Heart right ventricle (tissue), 16 donors: Measurements from ENCODE around the gene GRB7. TPM values are rescaled to one million over a fixed set of nuclear protein-coding genes. Genes with fewer than 3 reads are reported as not detected.
A peak's percentile ranks its signal among the peaks of the same experiment; 100 is the strongest.

ENCODE experiments used
- ATAC-seq, 8 donors: fragments of 200-7000 bp; cut with Tn5 transposase; one replicate each; pipeline ENCODE4 v1.9.1; 2020; ENCODE audit warnings: mild to moderate bottlenecking in 8 of 8, moderate library complexity in 8 of 8, moderate number of reproducible peaks in 1 of 8
- DNase-seq, 2 donors: peaks; one replicate each; pipeline ENCODE4 v3.0.0-alpha.2; 2020
- H3K27ac ChIP-seq, 10 donors: fragments of 200-600 bp; sonication (generic) in 2 of 10; one replicate each; pipeline versions ENCODE4 v1.5.0 to v1.8.0; 2020 to 2022; ENCODE audit warnings: mild to moderate bottlenecking in 3 of 10
- H3K27me3 ChIP-seq, 7 donors: fragments of 200-600 bp; one replicate each; pipeline ENCODE4 v1.8.0; 2021 to 2022; ENCODE audit warnings: mild to moderate bottlenecking in 2 of 7
- H3K36me3 ChIP-seq, 9 donors: fragments of 200-600 bp; sonication (generic) in 1 of 9; one replicate each; pipeline versions ENCODE4 v1.5.0 to v1.8.0; 2020 to 2022; ENCODE audit warnings: mild to moderate bottlenecking in 2 of 9
- H3K4me1 ChIP-seq, 9 donors: fragments of 200-600 bp; sonication (generic) in 1 of 9; one replicate each; pipeline versions ENCODE4 v1.5.0 to v1.8.0; 2020 to 2022; ENCODE audit warnings: mild to moderate bottlenecking in 4 of 9
- H3K4me3 ChIP-seq, 10 donors: fragments of 200-600 bp; sonication (generic) in 2 of 10; one replicate each; pipeline versions ENCODE4 v1.5.0 to v1.8.0; 2020 to 2022; ENCODE audit warnings: mild to moderate bottlenecking in 7 of 10, moderate library complexity in 2 of 10
- H3K9me3 ChIP-seq, 11 donors: fragments of 200-600 bp in 10 of 11; sonication (generic) in 2 of 11; one replicate each; pipeline versions ENCODE4 v1.5.0 to v1.8.0; 2013 to 2022; ENCODE audit warnings: mild to moderate bottlenecking in 2 of 11, control low read depth in 1 of 11, moderate library complexity in 1 of 11
- WGBS, 2 donors: extraction: QIAGEN DNeasy Blood & Tissue Kit; methylation state at CpG; one replicate each; pipeline ENCODE4 v1.1.7; 2013; ENCODE audit warnings: inconsistent platforms in 1 of 2; 5-methylcytosine and 5-hydroxymethylcytosine counted together
- intact Hi-C, 10 donors: fragments of 100-400 bp; cut with DNase I; formaldehyde crosslinking; loops; one replicate each; pipeline versions ENCODE4 v1.11.1 to v1.14.2; 2022
- polyA plus RNA-seq, 2 donors: library from polyadenylated mRNA; stranded (reverse); fragments of 200-250 nt; gene quantifications; one replicate each; pipeline ENCODE4 v1.2.3, GENCODE V29; 2013
- total RNA-seq, 10 donors: library from RNA; stranded (reverse); fragmentation: NEBNext Ultra II Directional in 3 of 10; extraction: Animal tissue kit (Norgen Biotek cat#: 25700) in 3 of 10; gene quantifications; one replicate each; pipeline versions ENCODE4 v1.2.1 to v1.2.4, GENCODE V29; 2021 to 2023
- TF ChIP-seq, protein P1 (sequence below), 9 donors: fragments of 200-600 bp; sonication (generic) in 2 of 9; IDR thresholded peaks; one replicate each; pipeline versions ENCODE4 v1.5.0 to v1.8.0; 2021 to 2022; ENCODE audit warnings: antibody characterized with exemption in 9 of 9, mild to moderate bottlenecking in 5 of 9, moderate library complexity in 1 of 9
- donor health status: Arrhythmogenic right ventricular cardiomyopathy.
- donor health status: ischemic (EF 13 %, LVEDD 7.1; RV severe dilation, severe dysfunction).
- donor health status: healthy with polysubstance abuse.
- donor health status: DM: no; HTN: yes; CAD: no.
- donor health status: DM: no; HTN: no; CAD: no.
- donor health status: ischemic (EF 25% LVEDD 6.9; RV normal size, moderate dysfunction).
- donor health status: ischemic (EF 25% LVEDD 5.7; RV mildly dilated, moderate dysfunction).
- donor health status: healthy.
- donor health status: DM: yes; HTN: yes; CAD: no.
- donor health status: Ischemic cardiomyopathy.
- donor health status: ischemic (EF 35%, LVEDD 5.7; RV mildly dilated, moderate dysfunction).
- donor health status: nonischemic (EF 11% LVEDD 7.7; RV severe dilation, severe dysfunction).
- donor health status: DM: yes; HTN: yes; CAD: no.
- donor health status: PGD.
- donor health status: ischemic (EF 29% LVEDD 5.4; RV normal size, mild dysfunction).
- donor health status: nonischemic (EF 23%, LVEDD 6.1; RV moderate dilation, normal function).

GRB7 gene
- total and polyA plus RNA-seq, 12 donors, result 0.44 to 4.7 (median 1.1) TPM

DNA sequence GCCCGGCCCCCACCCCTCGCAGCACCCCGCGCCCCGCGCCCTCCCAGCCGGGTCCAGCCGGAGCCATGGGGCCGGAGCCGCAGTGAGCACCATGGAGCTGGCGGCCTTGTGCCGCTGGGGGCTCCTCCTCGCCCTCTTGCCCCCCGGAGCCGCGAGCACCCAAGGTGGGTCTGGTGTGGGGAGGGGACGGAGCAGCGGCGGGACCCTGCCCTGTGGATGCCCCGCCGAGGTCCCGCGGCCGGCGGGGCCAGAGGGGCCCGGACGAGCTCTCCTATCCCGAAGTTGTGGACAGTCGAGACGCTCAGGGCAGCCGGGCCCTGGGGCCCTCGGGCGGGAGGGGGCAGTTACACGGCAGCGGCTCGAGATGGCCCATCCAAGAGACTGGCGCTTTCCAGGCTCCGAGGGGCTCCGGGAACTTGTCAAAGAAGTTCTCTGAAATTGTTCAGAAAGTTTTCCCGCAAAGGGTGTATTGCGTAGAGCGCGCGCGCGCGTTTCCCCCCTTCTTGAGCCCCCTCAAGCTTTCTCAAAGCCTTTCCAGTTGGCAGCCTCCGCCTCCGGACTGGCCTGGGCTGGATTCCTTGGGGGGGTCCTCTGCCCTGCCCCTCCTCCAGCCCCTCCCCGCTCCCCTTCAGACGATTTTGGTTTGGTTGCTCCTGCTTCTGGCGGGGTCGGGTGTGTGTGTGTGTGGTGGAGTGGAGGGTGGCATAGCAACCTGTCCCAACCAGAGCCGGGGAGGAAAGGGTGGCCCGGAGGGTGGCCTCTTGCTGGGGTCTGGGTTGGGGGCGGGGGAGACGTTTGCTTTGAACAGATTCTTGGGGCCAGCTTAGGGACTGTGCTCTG, 37.4 kb upstream of the GRB7 start:
- TF ChIP-seq, protein P1, sequence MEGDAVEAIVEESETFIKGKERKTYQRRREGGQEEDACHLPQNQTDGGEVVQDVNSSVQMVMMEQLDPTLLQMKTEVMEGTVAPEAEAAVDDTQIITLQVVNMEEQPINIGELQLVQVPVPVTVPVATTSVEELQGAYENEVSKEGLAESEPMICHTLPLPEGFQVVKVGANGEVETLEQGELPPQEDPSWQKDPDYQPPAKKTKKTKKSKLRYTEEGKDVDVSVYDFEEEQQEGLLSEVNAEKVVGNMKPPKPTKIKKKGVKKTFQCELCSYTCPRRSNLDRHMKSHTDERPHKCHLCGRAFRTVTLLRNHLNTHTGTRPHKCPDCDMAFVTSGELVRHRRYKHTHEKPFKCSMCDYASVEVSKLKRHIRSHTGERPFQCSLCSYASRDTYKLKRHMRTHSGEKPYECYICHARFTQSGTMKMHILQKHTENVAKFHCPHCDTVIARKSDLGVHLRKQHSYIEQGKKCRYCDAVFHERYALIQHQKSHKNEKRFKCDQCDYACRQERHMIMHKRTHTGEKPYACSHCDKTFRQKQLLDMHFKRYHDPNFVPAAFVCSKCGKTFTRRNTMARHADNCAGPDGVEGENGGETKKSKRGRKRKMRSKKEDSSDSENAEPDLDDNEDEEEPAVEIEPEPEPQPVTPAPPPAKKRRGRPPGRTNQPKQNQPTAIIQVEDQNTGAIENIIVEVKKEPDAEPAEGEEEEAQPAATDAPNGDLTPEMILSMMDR (IDR thresholded peaks at IDR 0.05), result no peak
- intact Hi-C loops, result no loop called here
- H3K27me3 ChIP-seq, result peaks cover 0 to 33% (median 0%) of the 10 kb centered on the region in 7 donors
- DNase-seq, result no peak
- H3K4me1 ChIP-seq, result peaks cover 8 to 53% (median 37%) of the 10 kb centered on the region in 9 donors
- peak overlapping the region; percentile 78 to 96 (median 89) for H3K27ac ChIP-seq
- peak; percentile 50 to 69 (median 54) for ATAC-seq
- no peaks in the 10 kb centered on the region for H3K36me3 ChIP-seq
- H3K4me3 ChIP-seq, result peak overlapping the region; percentile 70 to 99 (median 82)
- no peaks in the 10 kb centered on the region for H3K9me3 ChIP-seq
- 1 to 2% methylated on average over 49 to 57 of the region's 57 CpGs for WGBS, 2 donors

DNA sequence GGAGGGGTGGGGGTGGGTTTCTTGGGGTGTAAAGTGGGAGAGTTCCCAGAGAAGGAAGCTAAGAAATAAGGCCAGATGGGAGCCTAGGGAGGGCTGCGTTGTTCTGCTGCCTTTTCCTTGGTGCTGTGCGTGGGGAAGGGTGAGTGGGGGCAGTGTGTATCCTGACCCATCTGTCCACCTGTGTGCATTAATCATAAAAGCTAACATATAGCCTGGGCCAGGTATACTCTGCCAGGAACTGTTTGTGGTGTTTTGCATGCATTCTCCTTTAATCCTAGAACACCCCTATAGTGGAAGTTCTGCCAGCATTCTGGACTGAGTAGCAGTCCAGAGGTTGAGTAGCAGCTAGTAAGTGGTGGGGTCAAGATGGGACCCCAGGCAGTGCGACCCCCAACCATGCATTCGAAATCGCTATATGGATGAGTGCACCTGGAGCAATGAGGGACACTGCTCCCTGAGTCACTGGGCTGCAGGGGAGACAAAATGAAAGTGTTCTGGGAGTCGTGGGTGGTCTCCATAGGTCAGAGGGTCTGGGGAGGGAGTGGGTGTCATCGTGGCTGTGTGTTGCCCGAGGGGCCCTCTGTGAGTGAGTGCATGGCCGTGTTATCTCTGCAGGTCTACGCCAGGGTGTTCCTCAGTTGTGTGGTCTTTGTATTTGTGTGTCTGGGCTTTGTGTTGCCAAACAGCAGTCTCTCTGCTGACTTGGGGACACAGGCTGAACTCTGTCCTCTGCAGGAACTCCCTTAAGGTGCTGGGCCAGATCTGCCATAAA, 36.5 kb upstream of the GRB7 start:
- TF ChIP-seq, protein P1 (IDR thresholded peaks at IDR 0.05), result no peak
- WGBS, 2 donors, result 31 to 40% methylated on average over 10 of the region's 10 CpGs
- H3K27ac ChIP-seq, result peak overlapping the region in 9 of 10 donors; percentile 83 to 96 (median 89)
- peaks cover 0 to 33% (median 0%) of the 10 kb centered on the region in 7 donors for H3K27me3 ChIP-seq
- no peaks in the 10 kb centered on the region for H3K36me3 ChIP-seq
- H3K9me3 ChIP-seq, result no peaks in the 10 kb centered on the region
- H3K4me1 ChIP-seq, result peaks cover 10 to 61% (median 43%) of the 10 kb centered on the region in 9 donors
- H3K4me3 ChIP-seq, result peak overlapping the region; percentile 18 to 99 (median 82)
- intact Hi-C loops, result no loop called here
- DNase-seq, result no peak
- no peak for ATAC-seq

DNA sequence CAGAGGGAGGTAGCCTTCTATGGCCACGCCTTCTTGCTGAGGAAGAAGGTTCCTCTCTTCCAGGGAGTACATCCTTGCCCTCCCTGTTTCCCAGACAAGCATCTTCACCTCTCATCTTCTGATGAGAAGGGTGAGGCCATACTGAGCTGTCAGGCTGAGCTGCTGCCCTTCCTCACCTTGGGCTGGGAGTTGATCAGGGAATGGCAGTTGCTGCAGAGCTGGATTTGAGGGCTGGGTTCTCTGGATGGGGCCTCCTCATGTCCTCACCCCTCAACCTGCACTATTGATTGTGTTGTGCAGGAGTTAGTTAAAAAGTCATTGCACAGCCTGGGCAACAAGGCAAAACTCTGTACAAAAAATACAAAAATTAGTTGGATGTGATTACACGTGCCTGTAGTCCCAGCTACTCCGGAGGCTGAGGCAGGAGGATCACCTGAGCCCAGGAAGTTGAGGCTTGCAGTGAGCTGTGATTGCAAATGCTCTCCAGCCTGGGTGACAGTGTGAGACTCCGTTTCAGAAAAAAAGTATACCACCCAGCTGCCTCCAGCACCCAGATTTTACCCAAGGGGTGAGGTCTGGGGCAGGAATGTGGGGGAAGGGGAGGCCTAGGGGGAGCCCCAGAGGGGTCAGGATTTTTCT, 35.8 kb upstream of the GRB7 start:
- intact Hi-C loops, result no loop called here
- peaks cover 0 to 3% (median 0%) of the 10 kb centered on the region in 9 donors for H3K36me3 ChIP-seq
- peaks cover 10 to 68% (median 44%) of the 10 kb centered on the region in 9 donors for H3K4me1 ChIP-seq
- WGBS, 2 donors, result 61 to 75% methylated on average over 4 of the region's 4 CpGs
- H3K27ac ChIP-seq, result peak overlapping the region in 3 of 10 donors; percentile 83 to 90 (median 88)
- H3K4me3 ChIP-seq, result peak overlapping the region in 2 of 10 donors; percentile 82 to 95
- TF ChIP-seq, protein P1 (IDR thresholded peaks at IDR 0.05), result no peak
- H3K9me3 ChIP-seq, result no peaks in the 10 kb centered on the region
- ATAC-seq, result no peak
- DNase-seq, result no peak
- H3K27me3 ChIP-seq, result peaks cover 0 to 33% (median 0%) of the 10 kb centered on the region in 7 donors
